ENCODE measurements around the gene PDGFRB.

DNA sequence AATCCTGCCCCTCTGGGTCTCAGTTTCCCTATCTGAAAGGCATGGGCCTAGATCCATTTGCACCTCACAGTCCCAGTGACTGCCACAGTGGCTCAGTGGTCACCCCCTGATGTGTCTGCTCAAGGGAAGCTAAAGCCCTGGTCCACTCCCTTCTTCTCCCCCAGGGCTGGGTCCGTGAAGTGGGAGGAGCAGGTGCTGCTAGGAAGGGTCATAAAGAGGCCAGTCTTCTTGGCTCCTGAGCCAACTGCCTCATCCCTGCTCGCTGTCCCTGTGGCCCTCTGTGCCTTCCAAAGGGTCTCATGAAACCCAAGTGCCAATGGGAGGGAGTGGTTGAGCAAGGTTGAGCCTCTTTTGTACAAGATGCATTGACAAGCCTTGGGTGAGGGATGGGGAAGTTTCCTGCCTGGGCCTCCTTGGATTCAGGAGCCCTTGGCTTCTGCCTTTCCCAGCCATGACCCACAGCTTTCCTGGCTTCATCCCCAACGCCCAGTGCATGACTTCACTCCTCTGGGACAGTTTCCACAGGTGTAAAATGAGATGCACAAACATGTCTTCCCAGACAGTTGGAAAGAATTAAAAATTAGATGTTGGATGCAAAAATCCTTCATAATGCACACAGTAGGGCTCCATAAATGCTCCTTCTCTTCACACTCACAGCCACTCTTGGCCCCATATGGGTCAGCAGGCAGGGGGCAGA, 32.6 kb upstream of the PDGFRB start:
- TF ChIP-seq, protein P1, sequence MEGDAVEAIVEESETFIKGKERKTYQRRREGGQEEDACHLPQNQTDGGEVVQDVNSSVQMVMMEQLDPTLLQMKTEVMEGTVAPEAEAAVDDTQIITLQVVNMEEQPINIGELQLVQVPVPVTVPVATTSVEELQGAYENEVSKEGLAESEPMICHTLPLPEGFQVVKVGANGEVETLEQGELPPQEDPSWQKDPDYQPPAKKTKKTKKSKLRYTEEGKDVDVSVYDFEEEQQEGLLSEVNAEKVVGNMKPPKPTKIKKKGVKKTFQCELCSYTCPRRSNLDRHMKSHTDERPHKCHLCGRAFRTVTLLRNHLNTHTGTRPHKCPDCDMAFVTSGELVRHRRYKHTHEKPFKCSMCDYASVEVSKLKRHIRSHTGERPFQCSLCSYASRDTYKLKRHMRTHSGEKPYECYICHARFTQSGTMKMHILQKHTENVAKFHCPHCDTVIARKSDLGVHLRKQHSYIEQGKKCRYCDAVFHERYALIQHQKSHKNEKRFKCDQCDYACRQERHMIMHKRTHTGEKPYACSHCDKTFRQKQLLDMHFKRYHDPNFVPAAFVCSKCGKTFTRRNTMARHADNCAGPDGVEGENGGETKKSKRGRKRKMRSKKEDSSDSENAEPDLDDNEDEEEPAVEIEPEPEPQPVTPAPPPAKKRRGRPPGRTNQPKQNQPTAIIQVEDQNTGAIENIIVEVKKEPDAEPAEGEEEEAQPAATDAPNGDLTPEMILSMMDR (IDR thresholded peaks at IDR 0.05): no peak
- TF ChIP-seq POLR2A (IDR thresholded peaks at IDR 0.05): no peak

All from breast epithelium (tissue), 3 donors.